Measurements from ENCODE around the gene SLAIN2.
"Not testable (repeated sequence)": the region's sequence is repeated elsewhere in the genome, so short reads cannot be mapped to it uniquely, and the experiment has no call there.

The SLAIN2 gene

DNA sequence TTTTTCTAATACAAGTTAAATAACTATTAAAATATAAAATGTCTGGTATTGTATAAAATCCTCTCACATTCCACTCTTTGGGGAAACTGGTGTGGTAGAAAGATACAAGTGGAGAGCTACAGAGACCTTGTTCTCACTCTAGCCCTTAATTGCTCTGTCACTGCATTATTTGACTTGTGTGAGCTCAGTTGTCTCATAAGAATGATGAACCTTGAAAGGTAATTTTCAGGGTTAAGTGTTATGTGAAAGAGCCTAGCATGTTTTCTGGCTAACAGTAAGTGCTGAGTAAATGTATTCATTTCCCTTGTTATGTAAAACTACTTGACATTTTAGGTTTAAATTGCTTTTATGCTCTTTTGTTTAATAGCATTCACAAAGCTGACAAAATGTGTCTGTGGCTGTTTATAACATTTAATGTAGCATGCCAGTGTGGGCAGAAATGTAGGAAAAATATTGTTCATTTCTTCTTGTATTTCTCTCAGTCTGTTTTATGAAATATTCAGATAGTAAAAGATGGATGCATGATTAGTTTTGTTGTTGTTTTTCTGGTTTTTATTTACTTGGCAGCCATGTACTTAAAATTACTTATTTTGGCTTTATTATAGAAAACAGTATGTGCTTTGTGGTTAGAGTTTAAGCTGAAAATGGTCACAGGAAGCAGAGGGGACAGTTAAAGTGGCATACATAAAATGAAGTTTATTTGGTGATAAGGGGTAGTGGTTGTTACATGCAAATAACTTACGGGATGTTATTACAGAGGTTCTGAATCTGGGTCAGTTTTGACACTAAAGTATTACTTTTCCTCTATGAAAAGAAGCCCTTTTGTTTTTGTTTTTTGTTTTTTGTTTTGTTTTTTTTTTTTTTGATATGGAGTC lies 29.2 kb downstream of the SLAIN2 start:
- no peak for DNase-seq

DNA sequence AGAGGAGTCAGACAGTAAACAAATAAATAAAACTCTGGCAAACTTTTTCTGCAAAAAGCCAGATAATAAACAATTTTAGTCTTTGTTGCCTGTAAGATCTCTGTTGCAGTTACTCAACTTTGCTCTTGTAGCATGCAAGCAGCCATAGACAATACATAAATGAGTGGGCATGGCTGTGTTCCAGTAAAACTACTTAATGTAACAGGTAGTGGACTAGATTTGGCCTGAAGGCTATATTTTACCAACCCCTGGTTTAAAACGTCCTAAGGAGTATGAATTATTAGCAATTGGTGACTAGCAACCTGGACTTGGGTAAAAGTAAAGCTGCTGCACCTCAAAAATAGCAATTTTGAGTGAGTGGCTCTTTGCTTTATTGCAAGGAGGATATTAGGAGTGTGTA lies 30.9 kb downstream of the SLAIN2 start:
- no peak for DNase-seq

DNA sequence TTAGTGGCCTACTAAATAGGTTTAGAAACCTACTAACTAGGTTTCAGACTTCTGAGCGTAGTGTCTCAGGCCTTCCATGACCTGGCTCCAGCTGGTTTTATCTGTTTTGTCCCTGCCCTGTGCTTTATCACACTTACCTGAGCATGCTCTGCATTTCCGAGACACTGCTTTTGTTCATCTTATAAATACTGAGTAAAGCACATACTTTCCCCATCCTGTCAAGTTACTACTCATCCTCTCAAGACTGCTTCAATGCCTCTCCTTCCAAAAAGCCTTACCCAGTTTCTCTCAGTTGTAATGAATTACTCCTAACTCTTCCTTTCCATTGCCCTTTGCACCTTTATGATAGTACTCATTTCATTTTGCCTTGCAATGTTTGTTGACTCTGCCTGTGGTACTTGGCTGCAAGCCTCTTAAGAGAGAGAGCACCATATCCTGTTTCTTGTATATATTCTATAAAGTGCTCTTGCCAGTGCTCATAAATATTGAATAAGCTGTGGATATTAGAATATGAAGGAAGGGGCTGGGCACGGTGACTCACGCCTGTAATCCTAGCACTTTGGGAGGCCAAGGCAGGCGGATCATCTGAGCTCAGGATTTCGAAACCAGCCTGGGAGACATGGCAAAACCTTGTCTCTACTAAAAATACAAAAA lies 34.4 kb downstream of the SLAIN2 start:
- DNase-seq, result no peak

- no peak for DNase-seq
Observed at GRCh38 chr4:48379587-48380180, 38.4 kb downstream of the SLAIN2 start.

- no peak for DNase-seq
Observed at GRCh38 chr4:48380583-48381167, 39.3 kb downstream of the SLAIN2 start.

- no peak for DNase-seq
Observed at GRCh38 chr4:48388525-48389154, 47.3 kb downstream of the SLAIN2 start.

DNA sequence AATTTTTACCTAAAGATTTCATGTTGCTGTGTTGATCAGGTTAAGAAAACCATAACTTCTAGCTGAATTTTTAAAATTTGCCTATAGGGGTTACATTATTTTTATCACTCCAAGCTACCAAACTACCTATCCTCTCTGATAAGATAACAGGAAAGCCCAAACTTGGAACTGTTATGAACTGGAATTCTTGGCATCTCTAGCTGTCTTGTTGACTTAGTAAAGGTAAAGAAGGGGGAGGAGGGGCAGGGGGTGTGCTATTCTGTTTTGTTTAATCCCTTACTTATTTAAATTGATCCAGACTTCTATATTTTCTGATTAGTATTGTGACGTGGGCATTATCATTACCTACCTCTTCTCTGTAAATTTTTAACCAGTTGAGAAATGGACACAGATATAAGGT lies 54.7 kb downstream of the SLAIN2 start:
- DNase-seq, result no peak

- DNase-seq, result no peak
Observed at GRCh38 chr4:48400416-48400815, 59.1 kb downstream of the SLAIN2 start.

DNA sequence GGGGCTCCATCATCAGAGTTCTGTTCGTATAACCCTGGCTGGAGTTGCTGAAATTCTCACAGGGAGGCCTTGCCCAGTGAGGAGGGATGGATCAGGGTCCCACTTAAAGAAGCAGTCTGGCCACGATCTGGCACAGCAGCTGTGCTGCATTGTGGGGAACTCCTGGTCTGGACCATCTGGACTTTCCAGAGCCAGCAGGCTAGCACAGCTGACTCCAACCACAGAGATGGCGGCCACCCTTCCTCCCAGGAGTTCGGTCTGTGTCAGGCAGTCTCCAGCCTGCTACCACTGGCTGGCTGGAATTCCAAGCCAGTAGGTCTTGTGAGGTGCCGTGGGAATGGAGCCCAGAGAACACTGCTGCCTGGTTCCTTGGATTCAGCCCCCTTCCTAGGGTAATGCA lies 62.0 kb downstream of the SLAIN2 start:
- no peak for DNase-seq

DNA sequence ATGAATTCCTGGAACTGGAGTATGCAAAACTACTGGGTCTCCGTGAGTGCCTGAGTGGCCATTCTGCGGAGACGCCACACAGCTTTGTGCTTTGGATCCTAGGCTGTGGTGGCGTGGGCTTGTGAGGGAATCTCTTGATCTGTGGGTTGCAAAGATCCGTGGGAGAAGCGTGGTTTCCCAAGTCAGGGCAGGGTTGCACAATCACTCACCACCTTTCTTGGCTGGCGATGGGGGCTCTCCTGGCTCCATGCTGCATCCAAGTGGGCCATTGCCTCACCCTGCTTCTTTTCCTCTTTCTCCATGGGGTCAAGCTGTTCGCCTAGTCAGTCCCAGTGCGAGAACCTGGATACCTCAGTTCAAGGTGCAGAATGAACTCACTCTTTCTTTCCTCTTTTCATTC lies 62.5 kb downstream of the SLAIN2 start:
- no peak for DNase-seq

DNA sequence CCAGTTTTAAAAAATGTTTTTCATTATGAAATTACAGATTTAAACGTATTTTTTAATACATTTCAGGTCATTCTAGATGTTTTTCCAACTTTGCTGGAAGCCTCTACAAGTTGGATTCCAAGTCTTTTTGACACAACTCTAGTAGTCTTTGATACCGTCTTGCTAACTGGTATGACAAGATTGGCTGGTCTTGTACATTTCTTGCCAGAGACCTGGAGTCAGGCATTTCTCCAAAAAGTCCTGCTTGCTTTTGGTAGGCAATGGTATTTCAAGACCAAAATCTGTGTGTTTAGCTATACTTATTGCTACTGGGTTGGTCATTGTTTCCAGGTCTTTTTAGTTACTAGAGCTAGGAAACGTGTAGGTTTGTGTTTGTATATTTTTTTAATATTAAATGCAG lies 64.6 kb downstream of the SLAIN2 start:
- no peak for DNase-seq

GRCh38 chr4:48409203-48409602 lies 67.9 kb downstream of the SLAIN2 start:
- no peak for DNase-seq

GRCh38 chr4:48410812-48411211 lies 69.5 kb downstream of the SLAIN2 start:
- no peak for DNase-seq

DNA sequence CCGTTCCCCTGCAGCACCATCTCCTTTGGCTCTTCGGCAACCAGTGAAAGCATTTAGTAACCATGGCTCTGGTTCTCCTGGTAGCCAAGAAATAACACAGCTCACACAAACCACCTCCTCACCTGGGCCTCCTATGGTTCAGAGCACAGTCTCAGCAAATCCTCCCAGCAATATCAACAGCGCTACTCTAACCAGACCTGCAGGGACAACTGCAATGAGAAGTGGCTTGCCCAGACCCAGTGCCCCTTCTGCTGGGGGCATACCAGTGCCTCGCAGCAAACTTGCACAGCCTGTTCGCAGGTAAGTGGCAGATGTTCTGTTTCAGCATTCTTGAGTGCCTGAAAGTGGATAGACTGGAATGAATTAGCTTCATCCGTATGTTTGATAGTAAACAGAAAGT lies 78.8 kb downstream of the SLAIN2 start:
- no peak for DNase-seq

GRCh38 chr4:48421101-48421500 lies 79.8 kb downstream of the SLAIN2 start:
- no peak for DNase-seq

- DNase-seq, result no peak
Observed at GRCh38 chr4:48428926-48429325, 87.6 kb downstream of the SLAIN2 start.

DNA sequence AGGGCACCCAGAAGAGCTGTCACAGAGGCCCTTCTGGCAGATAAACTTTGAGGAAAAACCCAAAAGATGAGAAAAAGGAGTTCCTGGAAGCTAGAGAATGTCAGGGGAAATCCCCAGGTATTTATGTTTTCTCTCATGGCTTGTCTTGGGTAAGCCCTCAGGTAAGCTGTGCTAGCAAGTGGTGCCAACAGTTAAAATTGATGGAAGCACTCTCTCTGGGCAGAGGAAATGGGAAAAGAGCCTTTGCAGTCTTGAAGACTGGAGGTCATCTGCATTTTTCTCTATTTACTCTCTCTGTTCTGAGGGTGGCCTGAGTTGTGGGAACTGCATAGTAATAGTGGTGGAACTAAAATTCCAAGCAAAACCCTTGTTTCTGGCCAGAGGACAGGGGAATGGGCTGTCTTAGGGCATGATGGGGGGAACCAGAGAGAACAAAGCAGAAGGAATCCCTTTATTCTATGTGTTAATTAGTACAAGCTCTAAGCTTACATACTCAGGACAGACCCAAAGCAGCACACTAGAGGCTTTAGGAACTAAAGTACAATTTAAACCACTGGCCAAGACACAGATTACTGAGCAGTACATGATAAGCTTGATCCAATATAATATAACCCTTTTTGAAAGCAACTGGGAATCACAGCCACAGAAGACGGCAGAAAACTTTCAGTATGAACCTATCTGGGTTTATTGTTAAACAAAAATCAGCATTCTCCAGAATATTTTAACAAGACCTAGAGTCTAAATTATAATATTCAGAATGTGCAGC lies 88.6 kb downstream of the SLAIN2 start:
- DNase-seq, result no peak

- no peak for DNase-seq
Observed at GRCh38 chr4:48431401-48431800, 90.1 kb downstream of the SLAIN2 start.

GRCh38 chr4:48432017-48432416 lies 90.7 kb downstream of the SLAIN2 start:
- DNase-seq, result no peak

DNA sequence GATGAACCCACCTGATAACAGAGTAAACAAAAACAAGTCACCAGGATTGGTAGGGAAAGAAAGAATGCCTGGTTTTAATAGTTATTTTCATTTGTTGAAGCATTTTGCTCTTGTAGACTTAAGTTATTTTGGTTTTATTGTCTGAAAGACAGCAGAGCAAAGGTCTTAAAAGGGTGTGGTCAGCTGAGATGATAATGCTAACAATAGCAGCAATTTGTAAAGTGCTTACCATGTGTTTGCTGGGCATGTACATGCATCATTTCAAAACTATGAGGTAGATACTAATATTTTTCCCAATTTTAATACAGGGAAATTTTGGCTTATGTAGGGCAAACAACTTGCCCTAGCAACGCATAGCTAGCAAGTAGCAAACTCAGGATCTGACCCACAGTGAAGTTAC lies 95.0 kb downstream of the SLAIN2 start:
- DNase-seq, result no peak

- DNase-seq, result no peak
Observed at GRCh38 chr4:48439988-48440387, 98.7 kb downstream of the SLAIN2 start.

GRCh38 chr4:48440914-48441313 lies 99.6 kb downstream of the SLAIN2 start:
- not testable (repeated sequence) for DNase-seq
